Loucy (cell line): ENCODE measurements around the gene HYPK.
A peak's percentile ranks its signal among the peaks of the same experiment; 100 is the strongest.
"Not testable (repeated sequence)": the region's sequence is repeated elsewhere in the genome, so short reads cannot be mapped to it uniquely, and the experiment has no call there.

Source experiments
- H2AFZ ChIP-seq: fragments of 200-600 bp; sonication (generic); 2 replicates; pipeline ENCODE4 v1.6.0; 2016; ENCODE audit warnings: antibody characterized with exemption, mild to moderate bottlenecking, low read length, moderate library complexity
- H3F3A ChIP-seq: fragments of 200-600 bp; 2 replicates; pipeline ENCODE4 v1.6.0; 2016; ENCODE audit warnings: antibody characterized with exemption, low read depth, mild to moderate bottlenecking
- H3K27me3 ChIP-seq: fragments of 200-600 bp; sonication (generic); 2 replicates; pipeline ENCODE4 v1.6.1; 2014; ENCODE audit warnings: low read length, mild to moderate bottlenecking; ENCODE audit not compliant: insufficient read depth, poor library complexity, severe bottlenecking
- H3K36me3 ChIP-seq: fragments of 200-600 bp; sonication (generic); 2 replicates; pipeline ENCODE4 v1.6.1; 2016; ENCODE audit warnings: low read length; ENCODE audit not compliant: insufficient read depth
- H3K4me1 ChIP-seq: fragments of 200-600 bp; sonication (generic); 2 replicates; pipeline ENCODE4 v1.5.1; 2014; ENCODE audit warnings: low read length, mild to moderate bottlenecking; ENCODE audit not compliant: insufficient read depth, poor library complexity, severe bottlenecking
- H3K4me2 ChIP-seq: fragments of 200-600 bp; sonication (generic); 2 replicates; pipeline ENCODE4 v1.6.0; 2014; ENCODE audit warnings: antibody characterized with exemption, low read length, low read depth, mild to moderate bottlenecking; ENCODE audit not compliant: poor library complexity, severe bottlenecking
- H3K4me3 ChIP-seq: fragments of 200-600 bp; sonication (generic); 2 replicates; pipeline ENCODE4 v1.5.1; 2014; ENCODE audit warnings: low read length, mild to moderate bottlenecking, mixed read lengths; ENCODE audit not compliant: poor library complexity, severe bottlenecking
- H3K79me2 ChIP-seq: fragments of 200-600 bp; sonication (generic); 2 replicates; pipeline ENCODE4 v1.6.1; 2014; ENCODE audit warnings: low read length; ENCODE audit not compliant: insufficient read depth
- H3K9ac ChIP-seq: fragments of 200-600 bp; sonication (generic); 2 replicates; pipeline ENCODE4 v1.6.0; 2014; ENCODE audit warnings: mild to moderate bottlenecking, low read depth, low read length, moderate library complexity; ENCODE audit not compliant: poor library complexity, severe bottlenecking
- H3K9me2 ChIP-seq: fragments of 200-600 bp; sonication (generic); replicated peaks from 2 replicates; pipeline ENCODE4 v1.6.1; 2016; ENCODE audit warnings: low read depth, low read length, mixed read lengths
- H3K9me3 ChIP-seq: fragments of 200-600 bp; sonication (generic); 2 replicates; pipeline ENCODE4 v1.6.1; 2014; ENCODE audit warnings: mild to moderate bottlenecking, antibody characterized with exemption, low read length, low read depth; ENCODE audit not compliant: insufficient read depth
- H4K20me1 ChIP-seq: fragments of 200-600 bp; sonication (generic); 2 replicates; pipeline ENCODE4 v1.6.0; 2014; ENCODE audit warnings: antibody characterized with exemption, low read length, mild to moderate bottlenecking; ENCODE audit not compliant: insufficient read depth, poor library complexity, severe bottlenecking
- CTCF ChIP-seq: fragments of 200-600 bp; sonication (generic); conservative IDR thresholded peaks from 2 replicates; pipeline ENCODE4 v1.5.1; 2014; ENCODE audit warnings: mild to moderate bottlenecking, antibody characterized with exemption, low read length
- EZH2phosphoT487 ChIP-seq: fragments of 200-600 bp; IDR thresholded peaks from 2 replicates; pipeline ENCODE4 v1.6.1; 2018; ENCODE audit warnings: antibody characterized with exemption, mild to moderate bottlenecking, moderate library complexity, borderline replicate concordance

HYPK gene

GRCh38 chr15:43830691-43831275 is 30.4 kb downstream of the HYPK start:
- Histone ChIP-seq H3K4me3 (peak overlapping the region; percentile 86), H3K4me2 (peak overlapping the region; percentile 75), H3K4me1 (peaks cover 37% of the 10 kb centered on the region), H3K79me2 (peaks cover 90% of the 10 kb centered on the region), H3K9ac (peak overlapping the region; percentile 63)
- not testable (repeated sequence) for H3K36me3 ChIP-seq, H4K20me1 ChIP-seq, H3K27me3 ChIP-seq, H3K9me2 ChIP-seq, H3K9me3 ChIP-seq, H3F3A ChIP-seq, H2AFZ ChIP-seq

GRCh38 chr15:43831519-43832052 is 31.2 kb downstream of the HYPK start:
- H3K79me2 ChIP-seq: peaks cover 88% of the 10 kb centered on the region
- not testable (repeated sequence) for H2AFZ ChIP-seq, H3K27me3 ChIP-seq, H3K9me2 ChIP-seq, H4K20me1 ChIP-seq, H3F3A ChIP-seq, H3K9me3 ChIP-seq
- H3K4me1 ChIP-seq: peaks cover 31% of the 10 kb centered on the region
- peak overlapping the region; percentile 63 for H3K9ac ChIP-seq
- H3K36me3 ChIP-seq: peaks cover 15% of the 10 kb centered on the region; the same call in 1 of the 2 replicates
- peak overlapping the region; percentile 86 for H3K4me3 ChIP-seq
- peak overlapping the region; percentile 75 for H3K4me2 ChIP-seq

GRCh38 chr15:43832485-43832884 is 32.1 kb downstream of the HYPK start:
- H3K27me3 ChIP-seq, H3F3A ChIP-seq, H3K9me2 ChIP-seq, H3K9me3 ChIP-seq, H2AFZ ChIP-seq, H4K20me1 ChIP-seq: not testable (repeated sequence)
- Histone ChIP-seq H3K4me3 (peak overlapping the region; percentile 86), H3K9ac (peak overlapping the region; percentile 63), H3K79me2 (peaks cover 79% of the 10 kb centered on the region), H3K36me3 (peaks cover 18% of the 10 kb centered on the region; the same call in 1 of the 2 replicates), H3K4me1 (peaks cover 27% of the 10 kb centered on the region), H3K4me2 (peak overlapping the region; percentile 75)

GRCh38 chr15:43845421-43845820 is 45.0 kb downstream of the HYPK start:
- H3K4me2 ChIP-seq: no peak overlapping the region
- H3K36me3 ChIP-seq: peaks cover 57% of the 10 kb centered on the region
- H3K4me1 ChIP-seq: no peaks in the 10 kb centered on the region
- no peaks in the 10 kb centered on the region for H3K79me2 ChIP-seq
- H3K27me3 ChIP-seq: no peaks in the 10 kb centered on the region
- H2AFZ ChIP-seq: no peak overlapping the region
- H3K4me3 ChIP-seq: no peak overlapping the region
- TF ChIP-seq CTCF (no peak), EZH2phosphoT487 (no peak)
- H3K9me3 ChIP-seq: no peaks in the 10 kb centered on the region
- no peaks in the 10 kb centered on the region for H3K9me2 ChIP-seq
- H3K9ac ChIP-seq: no peak overlapping the region
- no peaks in the 10 kb centered on the region for H3F3A ChIP-seq
- no peaks in the 10 kb centered on the region for H4K20me1 ChIP-seq
